ENCODE results near the gene MXRA7.

DNA sequence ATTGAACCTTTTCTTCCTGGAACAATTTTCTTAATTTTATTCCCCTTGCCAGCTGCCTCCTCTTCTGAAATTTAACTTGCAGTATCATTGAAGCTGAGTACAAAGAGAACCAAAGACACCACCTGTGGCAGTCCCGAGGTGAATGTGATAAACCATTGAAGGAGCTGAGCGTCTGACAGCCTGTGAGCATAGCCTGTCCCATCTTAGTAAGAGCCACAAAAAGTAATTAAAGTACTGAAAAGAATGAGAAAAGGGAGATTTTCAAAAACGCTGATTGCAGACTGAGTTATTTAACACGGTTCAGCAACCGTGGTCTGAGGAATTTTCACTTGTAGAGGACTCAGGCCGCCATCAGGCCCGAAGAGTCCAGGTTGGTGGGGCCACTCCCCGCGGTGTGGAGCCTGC is 40.0 kb downstream of the MXRA7 start:
- TF ChIP-seq, protein P1, sequence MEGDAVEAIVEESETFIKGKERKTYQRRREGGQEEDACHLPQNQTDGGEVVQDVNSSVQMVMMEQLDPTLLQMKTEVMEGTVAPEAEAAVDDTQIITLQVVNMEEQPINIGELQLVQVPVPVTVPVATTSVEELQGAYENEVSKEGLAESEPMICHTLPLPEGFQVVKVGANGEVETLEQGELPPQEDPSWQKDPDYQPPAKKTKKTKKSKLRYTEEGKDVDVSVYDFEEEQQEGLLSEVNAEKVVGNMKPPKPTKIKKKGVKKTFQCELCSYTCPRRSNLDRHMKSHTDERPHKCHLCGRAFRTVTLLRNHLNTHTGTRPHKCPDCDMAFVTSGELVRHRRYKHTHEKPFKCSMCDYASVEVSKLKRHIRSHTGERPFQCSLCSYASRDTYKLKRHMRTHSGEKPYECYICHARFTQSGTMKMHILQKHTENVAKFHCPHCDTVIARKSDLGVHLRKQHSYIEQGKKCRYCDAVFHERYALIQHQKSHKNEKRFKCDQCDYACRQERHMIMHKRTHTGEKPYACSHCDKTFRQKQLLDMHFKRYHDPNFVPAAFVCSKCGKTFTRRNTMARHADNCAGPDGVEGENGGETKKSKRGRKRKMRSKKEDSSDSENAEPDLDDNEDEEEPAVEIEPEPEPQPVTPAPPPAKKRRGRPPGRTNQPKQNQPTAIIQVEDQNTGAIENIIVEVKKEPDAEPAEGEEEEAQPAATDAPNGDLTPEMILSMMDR (IDR thresholded peaks at IDR 0.05) = no peak
- TF ChIP-seq POLR2AphosphoS5 (IDR thresholded peaks at IDR 0.05) = no peak
